Endothelial cell of umbilical vein (primary cell): ENCODE data around the gene LRRC56. TPM values are rescaled to one million over a fixed set of nuclear protein-coding genes. Genes with fewer than 3 reads are reported as not detected.

Source experiments
- BruUV-seq: library from RNA; stranded (reverse); fragments of 400-500 nt; replicated peaks from 2 replicates; lab custom pipeline; 2021; lab: Mats Ljungman, UMichigan
- CTCF ChIA-PET: fragments of 300-600, 350-600 bp; sonication (Branson Sonifier 250); formaldehyde crosslinking; loops from one replicate; lab custom pipeline; 2021; ENCODE audit warnings: antibody characterized with exemption, inconsistent platforms; lab: Charles Lee
- POLR2A ChIA-PET: fragments of 300-600, 350-600 bp; sonication (Branson Sonifier 250); formaldehyde crosslinking; loops from one replicate; lab custom pipeline; 2021; ENCODE audit warnings: antibody characterized with exemption, inconsistent platforms; lab: Charles Lee
- DNase-seq: peaks from one replicate; pipeline ENCODE4 v3.0.0-alpha.2; 2011; ENCODE audit warnings: low read depth, low spot score
- FAIRE-seq: peaks from 2 replicates; lab custom pipeline; 2011; peaks lifted over from hg19 to GRCh38; lab: Jason Lieb, UNC
- H2AFZ ChIP-seq: 2 replicates; pipeline ENCODE4 v1.6.0; 2012; ENCODE audit warnings: low read depth, low read length, control low read depth, inconsistent platforms
- H3K27ac ChIP-seq: 2 replicates; pipeline ENCODE4 v1.5.1; 2011; ENCODE audit warnings: low read depth, mild to moderate bottlenecking, control low read depth, low read length, moderate library complexity; ENCODE audit not compliant: insufficient read depth
- H3K27me3 ChIP-seq, 2 experiments: 2 replicates each; pipeline versions ENCODE4 v1.6.0 to v1.6.1; 2011; ENCODE audit warnings: low read length in 2 of 2, mixed read lengths in 1 of 2; ENCODE audit not compliant: control insufficient read depth in 2 of 2, insufficient read depth in 2 of 2
- H3K36me3 ChIP-seq, 2 experiments: 2 replicates in 1 of 2; 3 replicates in 1 of 2; pipeline ENCODE4 v1.5.1; 2011; ENCODE audit warnings: low read length in 2 of 2, mild to moderate bottlenecking in 1 of 2, moderate library complexity in 1 of 2; ENCODE audit not compliant: control insufficient read depth in 2 of 2, insufficient read depth in 2 of 2; ENCODE audit errors: extremely low read depth in 1 of 2
- H3K4me1 ChIP-seq: 3 replicates; pipeline ENCODE4 v1.5.1; 2011; ENCODE audit warnings: mild to moderate bottlenecking, low read length; ENCODE audit not compliant: control insufficient read depth, insufficient read depth; ENCODE audit errors: extremely low read depth
- H3K4me2 ChIP-seq: 2 replicates; pipeline ENCODE4 v1.6.1; 2011; ENCODE audit warnings: low read length, control low read depth, mixed read lengths; ENCODE audit not compliant: insufficient read depth
- H3K4me3 ChIP-seq, 3 experiments: fragments of 200-600 bp in 1 of 3; sonication (generic), shearing (Covaris generic) in 1 of 3; replicated peaks in 1 of 3; 2 replicates each; pipeline ENCODE4 v1.5.1; 2011 to 2016; ENCODE audit warnings: control low read depth in 3 of 3, low read length in 3 of 3, mild to moderate bottlenecking in 2 of 3, inconsistent platforms in 1 of 3, low read depth in 1 of 3, moderate library complexity in 1 of 3; ENCODE audit not compliant: insufficient read depth in 1 of 3
- H3K79me2 ChIP-seq: 2 replicates; pipeline ENCODE4 v1.6.0; 2012; ENCODE audit warnings: low read length, inconsistent platforms; ENCODE audit not compliant: control insufficient read depth, insufficient read depth
- H3K9ac ChIP-seq: replicated peaks from 2 replicates; pipeline ENCODE3; 2011; ENCODE audit warnings: low read length, control low read depth; ENCODE audit not compliant: insufficient read depth; ENCODE audit errors: extremely low read depth
- H3K9me1 ChIP-seq: replicated peaks from 3 replicates; pipeline ENCODE4 v1.6.0; 2011; ENCODE audit warnings: mild to moderate bottlenecking, low read length; ENCODE audit not compliant: control insufficient read depth, insufficient read depth; ENCODE audit errors: extremely low read depth
- H3K9me3 ChIP-seq: replicated peaks from 2 replicates; pipeline ENCODE4 v1.5.1; 2012; ENCODE audit warnings: low read length, inconsistent platforms; ENCODE audit not compliant: control insufficient read depth, insufficient read depth
- H4K20me1 ChIP-seq: replicated peaks from 2 replicates; pipeline ENCODE3; 2011; ENCODE audit warnings: mild to moderate bottlenecking, low read length; ENCODE audit not compliant: control insufficient read depth, insufficient read depth; ENCODE audit errors: extremely low read depth
- EZH2 ChIP-seq: IDR thresholded peaks from 2 replicates; pipeline ENCODE4 v1.6.1; 2012; ENCODE audit warnings: borderline replicate concordance, low read depth, mild to moderate bottlenecking, moderate library complexity, low read length, inconsistent platforms; ENCODE audit not compliant: severe bottlenecking
- FOS ChIP-seq: IDR thresholded peaks from 2 replicates; pipeline ENCODE4 v1.6.1; 2011; ENCODE audit warnings: mild to moderate bottlenecking, low read length, moderate library complexity, borderline replicate concordance; ENCODE audit not compliant: insufficient read depth
- GATA2 ChIP-seq: IDR thresholded peaks from 2 replicates; pipeline ENCODE4 v1.7.0; 2011; ENCODE audit warnings: low read depth, mild to moderate bottlenecking, moderate library complexity, mixed read lengths, low read length; ENCODE audit not compliant: insufficient read length, insufficient read depth
- JUN ChIP-seq: IDR thresholded peaks from 2 replicates; pipeline ENCODE4 v1.6.1; 2011; ENCODE audit warnings: borderline replicate concordance, low read depth; ENCODE audit not compliant: insufficient read length, insufficient read depth
- MYC ChIP-seq: IDR thresholded peaks from one replicate; pipeline ENCODE4 v1.6.1; 2011; ENCODE audit warnings: mild to moderate bottlenecking, low read depth, low read length
- POLR2A ChIP-seq: IDR thresholded peaks from 2 replicates; pipeline ENCODE4 v1.6.1; 2012; ENCODE audit warnings: low read depth, mild to moderate bottlenecking, control low read depth, low read length
- POLR2AphosphoS5 ChIP-seq: IDR thresholded peaks from 2 replicates; pipeline ENCODE4 v1.6.1; 2012; ENCODE audit warnings: low read depth, mild to moderate bottlenecking, control low read depth, low read length, moderate library complexity; ENCODE audit not compliant: insufficient read depth
- dilution Hi-C: fragments of 300-500 bp; cut with MboI; formaldehyde crosslinking; loops from one replicate; pipeline ENCODE4 v1.15.0; 2019; ENCODE audit warnings: low sequenced_read_pairs; ENCODE audit not compliant: extremely low pct_ligation_motif_present
- intact Hi-C: fragments of 100-400 bp; cut with micrococcal nuclease; formaldehyde crosslinking; loops from one replicate; pipeline ENCODE4 v1.10.0; 2022
- polyA plus RNA-seq, 4 experiments: library from polyadenylated mRNA; depleted of rRNA in 3 of 4; stranded (reverse) in 3 of 4; unstranded in 1 of 4; fragments of >200 nt; gene quantifications; 2 replicates each; pipeline versions ENCODE4 v1.2.1 to v1.2.3, GENCODE V29; 2011 to 2012; ENCODE audit warnings: missing spikeins in 1 of 4
- total RNA-seq: library from RNA; stranded (reverse); gene quantifications from 2 replicates; pipeline ENCODE4 v1.2.3, GENCODE V29; 2021
- TF ChIP-seq, protein P1 (sequence below), 2 donors: IDR thresholded peaks; 1 replicate in 1 of 2; 2 replicates in 1 of 2; pipeline ENCODE4 v1.5.1; 2011; ENCODE audit warnings: low read length in 2 of 2, mild to moderate bottlenecking in 2 of 2, moderate library complexity in 2 of 2, control low read depth in 1 of 2, inconsistent platforms in 1 of 2, low read depth in 1 of 2; ENCODE audit not compliant: insufficient read depth in 1 of 2; ENCODE audit errors: extremely low read depth in 1 of 2
- TF ChIP-seq, protein P2 (sequence below): IDR thresholded peaks from 2 replicates; pipeline ENCODE4 v1.6.1; 2011; ENCODE audit not compliant: insufficient read depth, insufficient read length

The LRRC56 gene
- total and polyA plus RNA-seq, 2 donors (not counting 3 experiments of a cell fraction or from before 2014, with no cell fraction given), result 0.47 to 0.55 TPM

DNA sequence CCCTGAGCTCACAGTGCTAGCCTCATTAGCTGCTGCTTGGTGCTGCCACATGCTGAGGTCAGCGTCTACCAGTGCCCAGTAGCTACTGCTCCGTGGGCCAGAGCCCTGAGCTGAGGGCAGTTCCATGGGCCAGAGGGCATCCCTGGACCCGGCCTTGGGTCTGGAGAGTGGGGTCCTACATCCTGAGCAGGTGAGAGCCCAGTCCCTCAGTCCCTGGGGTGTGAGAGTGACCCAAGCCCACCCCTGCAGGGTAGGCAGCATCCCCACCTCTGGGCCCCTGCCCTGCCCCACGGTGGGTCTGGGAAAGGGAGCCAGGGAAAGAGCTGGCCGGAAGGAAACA, 13.4 kb downstream of the LRRC56 start:
- no peak overlapping the region for H3K4me2 ChIP-seq
- TF ChIP-seq POLR2AphosphoS5 (no peak), JUN (no peak), FOS (no peak), POLR2A (no peak), MYC (no peak), GATA2 (no peak), EZH2 (no peak)
- TF ChIP-seq, protein P1, sequence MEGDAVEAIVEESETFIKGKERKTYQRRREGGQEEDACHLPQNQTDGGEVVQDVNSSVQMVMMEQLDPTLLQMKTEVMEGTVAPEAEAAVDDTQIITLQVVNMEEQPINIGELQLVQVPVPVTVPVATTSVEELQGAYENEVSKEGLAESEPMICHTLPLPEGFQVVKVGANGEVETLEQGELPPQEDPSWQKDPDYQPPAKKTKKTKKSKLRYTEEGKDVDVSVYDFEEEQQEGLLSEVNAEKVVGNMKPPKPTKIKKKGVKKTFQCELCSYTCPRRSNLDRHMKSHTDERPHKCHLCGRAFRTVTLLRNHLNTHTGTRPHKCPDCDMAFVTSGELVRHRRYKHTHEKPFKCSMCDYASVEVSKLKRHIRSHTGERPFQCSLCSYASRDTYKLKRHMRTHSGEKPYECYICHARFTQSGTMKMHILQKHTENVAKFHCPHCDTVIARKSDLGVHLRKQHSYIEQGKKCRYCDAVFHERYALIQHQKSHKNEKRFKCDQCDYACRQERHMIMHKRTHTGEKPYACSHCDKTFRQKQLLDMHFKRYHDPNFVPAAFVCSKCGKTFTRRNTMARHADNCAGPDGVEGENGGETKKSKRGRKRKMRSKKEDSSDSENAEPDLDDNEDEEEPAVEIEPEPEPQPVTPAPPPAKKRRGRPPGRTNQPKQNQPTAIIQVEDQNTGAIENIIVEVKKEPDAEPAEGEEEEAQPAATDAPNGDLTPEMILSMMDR (IDR thresholded peaks at IDR 0.05; ENCODE audit: extremely low read depth in 1 of 2, insufficient read depth in 1 of 2, low read depth in 1 of 2, low read length in 2 of 2), result no peak
- TF ChIP-seq, protein P2, sequence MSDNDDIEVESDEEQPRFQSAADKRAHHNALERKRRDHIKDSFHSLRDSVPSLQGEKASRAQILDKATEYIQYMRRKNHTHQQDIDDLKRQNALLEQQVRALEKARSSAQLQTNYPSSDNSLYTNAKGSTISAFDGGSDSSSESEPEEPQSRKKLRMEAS, result no peak
- DNase-seq, result no peak
- H3K9me3 ChIP-seq, result no peaks in the 10 kb centered on the region
- intact Hi-C loops (no loop called here), dilution Hi-C loops (no loop called here)
- H3K27me3 ChIP-seq, result peaks cover 2 to 6% of the 10 kb centered on the region in 2 experiments
- FAIRE-seq, result no peak
- H3K27ac ChIP-seq, result no peak overlapping the region
- H3K36me3 ChIP-seq, result no peaks in the 10 kb centered on the region
- H2AFZ ChIP-seq, result no peak overlapping the region
- no TSS peak for BruUV-seq
- H3K4me1 ChIP-seq, result peaks cover 3% of the 10 kb centered on the region
- H4K20me1 ChIP-seq, result no peaks in the 10 kb centered on the region
- no peaks in the 10 kb centered on the region for H3K79me2 ChIP-seq
- ChIA-PET POLR2A (no interaction called here), CTCF (interaction anchor here (1.0 kb wide), 1 partner anchor 175 kb away, joined by 3 read pairs; no protein-coding TSS in a partner anchor)
- H3K9me1 ChIP-seq, result no peaks in the 10 kb centered on the region
- no peak overlapping the region for H3K9ac ChIP-seq
- no peak overlapping the region for H3K4me3 ChIP-seq
